ENCODE measurements around the gene P2RX1.

P2RX1 gene

DNA sequence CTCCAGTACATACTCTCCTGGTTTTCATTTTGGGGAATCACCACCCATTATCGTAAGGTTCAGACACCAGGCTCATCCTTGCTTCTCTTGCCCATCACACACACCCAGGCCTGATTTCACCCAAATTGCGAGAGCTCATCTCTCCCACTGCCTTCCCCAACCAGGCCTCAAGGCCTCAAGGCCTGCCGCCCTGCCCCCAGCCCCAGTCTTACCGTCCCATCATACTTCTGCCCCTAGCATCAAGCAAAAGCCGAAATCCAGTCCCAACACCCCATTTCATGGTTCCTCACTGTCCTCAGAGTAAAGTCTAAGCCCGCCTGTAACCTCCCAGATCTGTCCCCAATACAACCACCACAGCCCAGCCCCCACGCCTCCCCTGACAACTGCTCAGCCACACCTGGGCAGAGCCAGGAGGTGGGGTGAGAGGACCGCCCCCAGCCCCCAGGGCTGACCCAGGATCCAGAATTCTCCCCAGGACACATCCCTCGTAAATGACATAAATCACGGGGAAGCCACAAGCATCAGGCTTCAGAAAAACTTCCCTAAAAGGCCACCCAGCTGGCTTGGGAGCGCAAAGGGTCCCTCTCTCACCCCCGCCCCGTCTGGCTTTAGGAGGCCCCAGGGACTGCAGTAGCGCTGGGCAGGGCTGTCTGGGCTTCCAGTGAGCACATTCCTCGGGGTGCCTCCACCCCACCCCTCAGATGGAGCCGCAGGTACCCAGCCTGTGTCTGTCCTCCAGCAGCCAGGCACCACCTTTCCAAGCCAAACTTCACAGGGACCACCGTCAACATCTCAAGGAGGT lies 9.6 kb upstream of the P2RX1 start:
- no peak for DNase-seq (ENCODE audit: low spot score)
- FAIRE-seq: no peak

DNA sequence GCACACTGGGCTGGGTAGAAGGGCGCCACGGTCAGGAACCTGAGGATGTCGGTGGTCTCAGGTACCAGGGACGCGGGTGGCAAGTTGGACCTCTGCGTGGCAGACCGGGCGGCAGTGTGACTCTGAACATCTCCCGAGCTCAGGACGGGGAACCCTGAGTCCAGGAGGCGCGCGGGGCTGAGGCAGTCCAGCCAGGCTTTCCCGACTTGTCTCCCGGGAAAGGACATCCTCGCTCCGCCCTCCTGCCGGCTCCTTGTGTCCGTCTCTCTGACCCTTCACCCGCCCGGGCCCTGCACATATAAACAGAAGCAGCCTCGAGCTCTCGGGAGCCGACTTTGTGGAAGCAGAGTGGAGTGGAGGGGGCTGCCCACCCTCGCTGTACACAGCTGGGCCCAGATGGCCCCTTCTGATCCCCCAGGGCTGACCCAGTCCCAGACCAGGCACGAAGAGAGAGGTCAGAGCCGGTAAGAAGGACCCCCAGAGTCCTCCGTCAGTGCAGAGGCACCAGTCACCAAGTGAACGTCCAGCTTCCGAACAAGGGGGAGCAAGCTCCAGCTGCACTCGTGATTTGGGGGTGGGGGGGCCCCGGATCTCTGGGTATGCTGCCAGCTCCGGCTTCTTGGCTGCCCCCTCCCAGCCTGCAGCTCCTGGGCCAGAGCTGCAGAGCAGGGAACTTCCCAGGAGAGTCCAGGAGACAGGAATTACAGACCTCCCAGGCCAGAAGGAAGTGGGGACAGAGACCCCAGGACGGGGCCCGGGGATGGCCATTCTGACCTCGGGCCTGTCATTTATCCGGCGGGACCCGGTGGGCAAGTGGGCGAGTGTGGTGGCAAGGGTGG lies 8.5 kb upstream of the P2RX1 start:
- FAIRE-seq: no peak

DNA sequence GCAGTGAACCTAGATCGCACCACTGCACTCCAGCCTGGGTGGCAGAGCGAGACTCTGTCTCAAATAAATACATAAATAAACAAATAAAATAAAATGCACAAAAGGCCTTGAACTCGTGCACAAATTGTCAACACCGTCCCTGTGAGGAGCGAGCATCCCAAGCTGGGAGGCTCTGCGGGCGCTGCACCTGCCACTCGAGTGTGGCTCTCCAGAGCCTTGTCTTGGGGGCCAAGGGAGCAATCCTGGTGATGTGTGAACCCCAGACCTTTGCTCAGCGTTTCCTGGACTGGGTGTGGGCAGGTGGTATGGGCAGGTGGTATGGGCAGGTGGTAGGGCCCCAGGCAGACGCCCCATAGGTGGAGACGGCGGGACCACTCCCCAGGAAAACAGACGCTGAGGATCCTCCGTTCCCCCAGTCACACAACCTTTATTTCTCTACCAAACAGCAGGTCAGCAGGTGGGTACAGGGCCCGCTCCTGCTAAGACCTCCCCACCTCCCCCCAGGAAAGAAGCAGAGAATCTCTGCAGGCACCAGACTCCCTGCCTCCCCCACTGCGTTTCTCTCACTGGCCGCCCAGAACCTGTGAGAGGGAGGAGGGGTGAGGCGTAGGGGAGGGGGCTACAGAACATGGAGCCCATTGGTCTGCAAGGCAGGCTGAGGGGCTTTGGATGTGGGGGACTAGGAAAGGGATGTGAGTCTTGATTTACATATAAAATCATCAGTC lies 7.4 kb upstream of the P2RX1 start:
- FAIRE-seq: no peak
- no peak for DNase-seq (ENCODE audit: low spot score)

More for the DNA sequence above, 8.5 kb upstream of the P2RX1 start:
- DNase-seq (ENCODE audit: low spot score): no peak

DNA sequence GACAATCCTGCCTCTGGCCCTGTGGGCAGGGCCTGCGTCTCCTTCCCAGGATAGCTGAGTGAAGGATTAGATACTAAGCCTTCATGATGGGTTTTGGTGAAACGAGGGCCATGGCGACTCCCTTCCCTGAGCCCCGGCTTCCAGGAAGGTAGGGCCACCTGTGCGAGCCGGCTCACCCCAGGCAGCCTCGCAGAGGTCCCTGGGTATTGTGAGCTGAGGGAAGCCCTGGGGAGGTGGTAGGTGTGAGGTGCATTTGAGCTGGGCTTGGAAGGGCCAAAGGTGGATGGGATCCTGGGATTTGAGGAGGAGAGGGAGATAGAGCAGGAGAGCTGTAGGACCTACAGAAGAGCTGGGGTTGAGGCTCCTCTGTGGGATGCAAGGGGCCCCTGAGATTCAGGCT lies 6.5 kb upstream of the P2RX1 start:
- FAIRE-seq (no peak), DNase-seq (ENCODE audit: low spot score) (no peak)

DNA sequence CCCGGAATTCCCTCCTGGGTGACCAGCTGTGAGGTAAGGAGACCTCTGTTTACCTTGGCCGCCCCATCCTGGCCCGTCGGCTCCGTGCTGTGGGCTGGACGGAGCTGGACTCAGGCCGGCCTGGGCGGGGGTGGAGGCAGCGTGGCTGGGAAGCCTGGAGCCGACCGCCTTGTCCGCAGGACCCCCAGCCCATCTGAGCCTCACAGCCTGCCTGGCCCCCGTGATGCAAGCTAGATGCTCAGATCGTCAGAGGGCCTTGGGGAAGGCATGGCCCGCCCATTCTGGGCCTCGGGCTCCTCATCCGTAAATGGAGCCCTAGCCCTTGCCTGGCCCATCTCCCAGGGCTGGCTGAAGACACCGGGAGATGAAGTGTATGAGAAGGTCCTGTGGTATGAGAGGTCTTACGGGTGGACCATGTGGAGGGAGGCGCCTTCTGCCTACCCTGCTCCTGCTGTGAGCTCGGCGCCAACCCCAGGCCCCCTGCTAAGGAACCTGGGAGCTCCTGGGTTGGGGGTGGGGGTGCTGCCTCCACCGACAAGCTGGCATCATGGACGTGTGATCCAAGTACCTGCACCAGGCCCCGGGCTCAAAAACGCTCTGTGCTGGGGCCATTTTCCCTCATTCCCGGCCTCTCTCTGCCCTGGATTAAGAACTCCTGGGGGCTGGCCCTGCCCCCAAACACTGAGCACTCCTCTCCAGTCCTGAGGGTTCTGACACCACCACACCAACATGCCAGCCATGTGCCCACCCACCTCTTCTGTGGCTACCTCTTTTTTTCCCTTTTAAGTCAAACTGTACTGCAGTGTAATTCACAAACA lies 5.4 kb upstream of the P2RX1 start:
- FAIRE-seq: no peak
- DNase-seq (ENCODE audit: low spot score): no peak

DNA sequence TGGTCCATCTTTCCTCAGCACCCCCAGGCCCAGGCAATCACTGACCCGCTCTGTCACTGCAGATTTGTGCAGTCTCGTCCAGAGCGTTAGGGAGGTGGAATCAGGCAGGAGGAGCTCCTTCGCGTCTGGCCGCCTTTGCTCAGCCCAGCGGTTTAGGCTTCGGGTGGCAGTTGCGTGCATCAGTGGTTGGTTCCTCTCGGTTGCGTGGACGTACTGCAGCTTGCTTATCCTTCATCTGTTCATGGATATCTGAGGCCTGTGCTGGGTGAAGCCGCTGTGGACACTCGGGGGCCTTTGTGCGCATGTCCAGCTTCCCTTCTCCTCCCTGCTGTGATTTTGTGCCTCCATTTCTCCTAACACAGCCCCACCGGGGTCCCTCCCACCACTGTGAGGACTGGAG lies 4.7 kb upstream of the P2RX1 start:
- FAIRE-seq: no peak
- no peak for DNase-seq (ENCODE audit: low spot score)

DNA sequence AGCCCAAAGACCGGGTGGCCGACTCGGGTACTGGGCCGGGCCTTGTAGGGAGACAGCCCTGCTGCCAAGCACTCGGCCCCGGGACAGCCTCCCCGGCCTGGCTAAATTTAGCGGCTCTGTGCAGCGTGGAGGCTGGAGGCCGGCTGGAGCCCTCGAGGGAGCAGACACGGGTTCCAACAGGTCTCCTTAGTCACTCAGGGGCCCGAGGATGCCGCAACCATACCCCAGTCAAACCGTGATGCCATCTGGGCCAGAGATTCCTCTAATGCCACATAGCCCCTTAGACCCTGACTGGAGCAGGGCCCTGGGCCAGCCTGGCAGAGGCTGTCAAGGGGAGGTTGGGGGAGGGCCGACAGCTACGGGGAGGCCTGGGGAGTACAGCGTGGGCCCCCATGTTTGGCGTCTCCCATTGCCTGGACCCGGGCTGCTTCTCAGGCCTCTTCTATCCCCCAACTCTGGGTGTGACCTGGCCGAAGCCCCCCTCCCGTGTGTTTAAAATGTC lies 2.9 kb upstream of the P2RX1 start:
- DNase-seq (ENCODE audit: low spot score) (no peak), FAIRE-seq (no peak)

DNA sequence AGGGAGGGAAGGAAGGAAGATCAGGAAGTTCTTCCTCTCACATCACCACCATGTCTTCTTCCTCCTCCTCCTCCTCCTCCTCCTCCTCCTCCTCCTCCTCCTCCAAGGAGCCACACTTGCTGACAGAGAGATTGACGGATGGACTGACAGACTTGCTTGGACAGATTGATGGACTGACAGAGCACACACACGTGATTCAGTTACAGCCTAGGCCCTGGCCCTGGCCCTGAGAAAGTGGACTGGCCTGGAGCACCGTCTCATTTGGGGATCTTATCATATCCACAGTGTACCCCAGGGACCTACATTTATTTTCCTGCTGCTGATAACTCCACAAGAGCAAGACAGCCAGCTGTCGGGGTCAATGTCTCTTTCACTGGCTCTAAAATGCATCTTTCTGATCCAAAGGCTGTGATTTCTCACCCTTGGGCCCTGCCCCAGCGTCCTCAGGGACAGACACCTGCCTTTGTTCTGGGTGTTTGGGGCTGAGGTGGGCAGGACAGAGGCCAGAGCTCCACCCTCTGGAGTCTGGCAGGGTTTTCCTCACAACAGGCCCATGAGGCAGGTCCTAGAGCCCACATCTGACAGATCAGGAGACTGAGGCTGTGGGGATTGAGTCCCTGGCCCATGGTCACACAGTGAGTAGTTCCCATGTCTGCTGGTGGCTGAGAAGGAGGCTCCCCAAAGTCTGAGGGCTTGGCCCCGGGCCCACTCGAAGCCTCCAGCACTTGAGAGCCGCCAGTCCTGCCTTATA lies 2.3 kb upstream of the P2RX1 start:
- FAIRE-seq: no peak

DNA sequence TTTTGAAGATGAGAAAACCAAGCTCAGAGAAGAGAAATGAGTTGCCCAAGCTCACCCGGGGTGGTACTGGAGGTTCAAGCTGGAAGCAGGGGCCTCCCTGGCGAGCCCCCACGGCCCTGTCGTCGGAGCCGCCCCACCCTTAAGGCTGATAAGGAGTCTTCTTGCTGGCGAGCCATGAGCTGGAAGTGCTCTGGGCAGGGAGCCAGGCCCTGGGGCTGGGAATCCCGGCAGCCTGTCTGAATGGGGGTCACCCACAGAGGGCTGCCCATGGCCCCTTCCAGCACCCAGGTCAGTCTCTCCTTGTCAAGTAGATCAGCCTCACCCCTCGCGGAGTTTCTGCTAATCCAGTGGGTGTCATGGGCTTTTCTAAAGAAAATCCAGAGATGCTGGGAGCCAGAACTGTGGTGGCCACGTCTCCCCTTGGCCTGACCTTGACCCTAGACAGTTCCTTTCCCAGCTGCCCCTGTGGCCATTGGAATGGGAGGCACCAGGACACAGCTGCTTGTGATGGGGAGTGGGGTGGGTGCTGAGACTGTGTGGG lies 1.2 kb upstream of the P2RX1 start:
- FAIRE-seq (no peak), DNase-seq (ENCODE audit: low spot score) (peak; percentile 29)

More for the DNA sequence above, 2.3 kb upstream of the P2RX1 start:
- DNase-seq (ENCODE audit: low spot score): no peak

DNA sequence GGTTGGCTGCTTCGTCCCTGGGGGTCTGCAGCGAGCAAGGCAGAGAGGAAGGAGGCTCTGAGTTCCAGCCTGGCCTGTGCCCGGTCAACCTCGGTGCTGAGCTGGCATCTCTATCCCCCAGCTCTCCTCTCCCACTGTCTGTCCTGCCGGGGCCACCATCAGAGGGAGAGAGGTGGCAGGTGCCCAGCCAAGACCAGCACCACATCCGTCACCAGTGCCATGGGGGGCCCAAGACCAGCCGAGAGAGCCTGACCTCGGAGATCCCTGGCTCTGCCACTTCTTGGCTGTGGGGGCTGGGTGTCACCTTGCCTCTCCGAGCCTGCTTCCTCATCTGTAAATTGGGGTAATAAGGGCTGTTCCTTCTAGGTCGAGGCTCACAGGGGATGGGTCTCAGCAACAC lies 560 bp upstream of the P2RX1 start:
- DNase-seq (ENCODE audit: low spot score) (no peak), FAIRE-seq (no peak)

DNA sequence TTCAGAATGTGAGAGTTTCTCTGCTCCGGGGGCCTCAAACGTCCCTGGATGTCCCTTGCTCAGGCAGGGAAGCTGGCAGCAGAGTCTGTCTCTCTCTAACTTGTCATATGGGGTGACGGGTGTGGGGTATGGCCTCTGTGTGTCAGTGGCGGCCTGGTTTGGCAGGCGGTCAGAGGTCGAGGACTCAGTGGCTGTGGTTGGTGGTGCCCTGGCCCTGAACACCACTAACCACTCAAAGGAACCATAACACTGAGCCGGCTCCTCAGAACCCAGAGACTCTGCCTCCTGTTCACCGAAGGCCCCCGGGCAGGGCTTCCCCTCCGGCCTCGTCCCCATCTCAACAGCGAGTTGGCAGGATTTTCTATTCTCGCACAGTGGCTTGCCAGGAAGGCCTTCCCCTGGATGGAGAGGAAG lies 677 bp downstream of the P2RX1 start:
- DNase-seq (ENCODE audit: low spot score) (no peak), FAIRE-seq (no peak)

DNA sequence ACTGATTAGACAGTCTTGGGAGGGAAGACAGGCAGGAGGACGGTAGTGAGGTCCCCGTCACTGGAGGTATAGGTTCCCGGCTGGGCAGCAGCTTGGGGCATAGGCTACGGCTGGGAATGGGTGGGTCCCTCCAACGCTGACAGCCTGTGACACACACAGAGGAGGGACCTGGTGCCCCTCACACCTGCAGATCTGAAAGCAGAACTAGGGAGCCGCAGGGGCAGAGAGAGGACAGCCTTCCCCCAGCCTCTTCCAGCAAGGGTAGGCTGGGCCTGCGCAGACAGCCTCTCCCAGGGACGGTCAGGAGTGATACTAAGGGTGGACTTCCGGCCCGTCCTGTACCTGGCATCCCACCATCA lies 2.0 kb downstream of the P2RX1 start:
- DNase-seq (ENCODE audit: low spot score) (no peak), FAIRE-seq (no peak)

DNA sequence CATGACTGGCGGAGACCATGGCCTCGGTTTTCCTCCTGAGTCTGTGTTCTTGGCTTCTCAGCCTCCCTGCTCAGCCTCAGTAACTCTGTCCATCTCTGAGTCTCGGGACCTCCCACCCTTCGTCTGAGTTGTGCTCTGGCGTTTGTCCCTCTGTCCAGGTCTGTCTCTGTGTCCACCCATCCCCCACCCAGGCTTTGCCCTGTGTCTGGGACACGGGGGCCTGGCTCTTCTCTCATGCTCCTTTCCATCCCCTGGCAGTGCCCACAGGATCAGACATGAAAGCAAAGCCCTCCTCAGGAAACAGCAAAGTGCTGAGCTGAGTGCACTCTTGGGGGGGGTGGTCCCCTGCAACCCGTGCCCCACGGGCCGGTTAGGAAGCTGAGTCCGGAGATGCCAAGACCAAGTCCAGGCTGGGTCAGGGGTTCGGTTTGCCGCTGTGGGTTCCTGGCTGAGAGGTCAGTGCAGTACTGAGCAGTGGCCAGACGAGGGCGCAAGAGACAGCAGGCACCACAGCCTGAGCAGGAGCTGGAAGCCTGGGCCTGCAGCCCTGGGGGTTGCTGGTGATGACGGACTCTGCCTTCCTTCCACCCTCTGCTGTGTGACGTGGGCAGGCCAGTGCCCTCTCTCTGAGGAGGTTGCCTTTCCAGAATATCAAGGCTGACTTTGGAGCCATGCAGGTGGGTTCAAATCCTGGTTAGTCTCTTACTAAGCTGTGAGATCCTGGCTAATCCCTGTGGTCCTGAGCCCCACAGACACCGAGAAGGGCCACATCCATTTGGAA lies 2.5 kb downstream of the P2RX1 start:
- FAIRE-seq (no peak), DNase-seq (ENCODE audit: low spot score) (peak; percentile 71)

DNA sequence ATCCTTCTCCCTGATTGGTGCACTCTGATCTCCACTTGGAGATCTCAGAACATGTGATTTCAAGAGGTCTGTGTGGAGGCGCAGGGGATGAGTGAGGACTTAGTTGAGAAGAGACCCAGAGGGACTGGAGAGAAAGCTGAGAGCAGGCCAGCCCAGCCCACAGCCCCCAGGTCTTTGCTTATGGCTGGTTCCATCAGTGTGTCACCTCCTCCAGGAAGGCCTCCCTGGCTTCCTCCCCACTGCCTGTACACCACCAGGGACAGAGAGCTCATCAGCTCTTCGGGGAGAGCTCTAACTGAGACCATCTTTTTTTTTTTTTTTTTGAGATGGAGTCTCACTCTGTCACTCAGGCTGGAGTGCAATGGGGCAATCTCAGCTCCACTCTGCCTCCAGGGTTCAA lies 3.4 kb downstream of the P2RX1 start:
- DNase-seq (ENCODE audit: low spot score) (no peak), FAIRE-seq (no peak)

DNA sequence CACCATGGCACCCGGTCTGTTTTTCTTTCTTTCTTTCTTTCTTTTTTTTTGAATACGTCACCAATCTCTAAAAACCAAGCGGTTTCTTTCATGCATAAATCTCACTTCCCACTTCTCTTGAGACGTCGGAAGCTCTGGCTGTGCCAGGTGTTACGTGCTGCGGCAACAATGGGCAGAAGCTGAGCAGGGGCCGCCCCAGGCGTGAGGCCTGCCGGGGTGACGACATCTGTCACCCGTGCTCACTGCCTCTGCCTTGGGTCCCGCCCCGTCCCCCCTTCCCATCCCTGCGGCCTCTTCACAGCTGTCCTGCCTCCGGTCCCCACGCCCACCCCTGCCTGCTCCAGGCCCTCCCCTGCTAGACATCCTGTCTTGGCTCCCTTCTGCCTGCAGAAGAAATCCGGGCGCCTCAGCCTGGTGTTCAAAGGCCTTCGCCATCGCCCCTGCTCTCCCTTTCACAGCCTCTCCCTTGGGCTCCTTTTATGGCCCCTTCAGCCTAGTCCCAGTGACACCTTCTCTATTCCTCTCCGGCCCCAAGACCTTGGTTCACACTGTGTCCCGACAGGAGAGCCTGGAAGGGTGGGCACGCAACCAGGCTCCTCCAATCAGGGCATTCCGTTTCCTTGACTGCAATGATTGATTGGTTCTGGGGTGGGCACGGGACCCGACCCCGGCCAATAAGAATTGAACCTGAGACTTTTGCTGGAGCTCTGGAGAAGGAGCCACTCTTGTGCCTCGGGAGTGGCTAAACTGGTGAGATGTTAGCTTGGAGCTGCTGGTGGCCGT lies 4.8 kb downstream of the P2RX1 start:
- DNase-seq (ENCODE audit: low spot score) (no peak), FAIRE-seq (no peak)

DNA sequence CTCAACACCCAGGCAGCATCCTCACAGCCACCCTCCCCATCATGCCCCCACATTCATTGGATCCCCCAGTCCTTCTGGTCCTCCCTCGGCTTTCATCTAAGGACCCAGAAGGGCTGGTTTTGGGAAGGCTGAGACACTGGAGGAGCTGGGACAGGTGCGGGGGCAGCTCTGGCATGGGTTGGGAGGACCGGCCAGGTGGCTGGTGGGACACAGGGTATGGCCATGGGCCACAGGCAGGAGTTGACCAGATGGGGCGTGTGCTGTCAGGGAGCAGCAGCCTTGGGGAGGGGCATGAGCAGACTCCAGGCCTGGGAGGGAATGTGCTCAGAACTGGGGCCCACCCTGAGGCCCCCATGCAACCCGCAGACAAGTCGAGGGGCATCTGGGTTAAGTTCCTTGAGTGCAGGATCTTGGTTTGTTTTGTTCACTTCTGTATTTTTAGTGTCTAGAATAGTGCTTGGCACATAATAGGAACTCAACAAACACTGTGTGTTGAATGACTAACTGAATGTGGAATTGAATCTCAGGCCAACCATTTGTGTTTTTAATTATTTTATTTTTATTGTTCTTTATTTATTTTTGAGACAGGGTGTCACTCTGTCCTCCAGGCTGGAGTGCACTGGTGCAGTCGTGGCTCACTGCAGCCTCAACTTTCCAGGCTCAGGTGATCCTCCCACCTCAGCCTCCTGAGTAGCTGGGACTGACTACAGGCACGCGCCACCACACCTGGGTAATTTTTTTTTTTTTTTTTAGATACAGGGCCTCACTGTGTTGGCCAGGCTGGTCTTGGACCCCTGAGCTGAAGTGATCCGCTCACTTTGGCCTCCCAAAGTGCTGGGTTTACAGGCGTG lies 5.6 kb downstream of the P2RX1 start:
- FAIRE-seq (no peak), DNase-seq (ENCODE audit: low spot score) (no peak)

DNA sequence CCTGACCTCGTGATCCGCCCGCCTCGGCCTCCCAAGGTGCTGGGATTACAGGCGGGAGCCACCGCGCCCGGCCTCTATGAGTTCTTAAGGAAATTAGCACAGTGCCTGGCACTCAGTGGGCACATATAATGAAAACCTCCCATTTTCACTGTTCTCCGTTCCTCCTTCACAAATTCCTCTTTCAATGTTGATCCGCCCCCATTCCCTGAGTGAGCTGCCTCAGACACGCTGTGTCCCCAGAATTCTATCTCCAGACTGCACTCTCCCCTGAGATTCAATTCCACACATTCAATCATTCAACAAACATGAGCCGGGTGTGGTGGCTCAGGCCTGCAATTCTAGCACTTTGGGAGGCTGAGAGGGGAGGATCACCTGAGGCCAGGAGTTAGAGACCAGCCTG lies 7.0 kb downstream of the P2RX1 start:
- FAIRE-seq (no peak), DNase-seq (ENCODE audit: low spot score) (no peak)

All from urothelium cell line (cell line).